ENCODE measurements around the gene CDSN.

The CDSN gene

GRCh38 chr6:31113861-31114540 lies 6.2 kb downstream of the CDSN start:
- TF ChIP-seq TEAD4 (IDR thresholded peaks at IDR 0.05) (no peak), TAF1 (IDR thresholded peaks at IDR 0.05; ENCODE audit: low read depth) (no peak), NFIC (IDR thresholded peaks at IDR 0.05) (no peak), TCF12 (IDR thresholded peaks at IDR 0.05; ENCODE audit: low read depth) (no peak), EP300 (IDR thresholded peaks at IDR 0.05; ENCODE audit: borderline replicate concordance) (no peak), CEBPB (IDR thresholded peaks at IDR 0.05) (no peak), ZBTB7A (IDR thresholded peaks at IDR 0.05; ENCODE audit: low read depth) (no peak), YY1 (IDR thresholded peaks at IDR 0.05; ENCODE audit: low read depth) (no peak), EGR1 (IDR thresholded peaks at IDR 0.05) (no peak), CREB1 (IDR thresholded peaks at IDR 0.05; ENCODE audit: low read depth) (no peak), RAD21 (IDR thresholded peaks at IDR 0.05; ENCODE audit: low read depth) (no peak), FOXM1 (IDR thresholded peaks at IDR 0.05; ENCODE audit: borderline replicate concordance, low read depth) (no peak)
- TF ChIP-seq, protein P1, sequence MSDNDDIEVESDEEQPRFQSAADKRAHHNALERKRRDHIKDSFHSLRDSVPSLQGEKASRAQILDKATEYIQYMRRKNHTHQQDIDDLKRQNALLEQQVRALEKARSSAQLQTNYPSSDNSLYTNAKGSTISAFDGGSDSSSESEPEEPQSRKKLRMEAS (IDR thresholded peaks at IDR 0.05) = no peak
- TF ChIP-seq, protein P2, sequence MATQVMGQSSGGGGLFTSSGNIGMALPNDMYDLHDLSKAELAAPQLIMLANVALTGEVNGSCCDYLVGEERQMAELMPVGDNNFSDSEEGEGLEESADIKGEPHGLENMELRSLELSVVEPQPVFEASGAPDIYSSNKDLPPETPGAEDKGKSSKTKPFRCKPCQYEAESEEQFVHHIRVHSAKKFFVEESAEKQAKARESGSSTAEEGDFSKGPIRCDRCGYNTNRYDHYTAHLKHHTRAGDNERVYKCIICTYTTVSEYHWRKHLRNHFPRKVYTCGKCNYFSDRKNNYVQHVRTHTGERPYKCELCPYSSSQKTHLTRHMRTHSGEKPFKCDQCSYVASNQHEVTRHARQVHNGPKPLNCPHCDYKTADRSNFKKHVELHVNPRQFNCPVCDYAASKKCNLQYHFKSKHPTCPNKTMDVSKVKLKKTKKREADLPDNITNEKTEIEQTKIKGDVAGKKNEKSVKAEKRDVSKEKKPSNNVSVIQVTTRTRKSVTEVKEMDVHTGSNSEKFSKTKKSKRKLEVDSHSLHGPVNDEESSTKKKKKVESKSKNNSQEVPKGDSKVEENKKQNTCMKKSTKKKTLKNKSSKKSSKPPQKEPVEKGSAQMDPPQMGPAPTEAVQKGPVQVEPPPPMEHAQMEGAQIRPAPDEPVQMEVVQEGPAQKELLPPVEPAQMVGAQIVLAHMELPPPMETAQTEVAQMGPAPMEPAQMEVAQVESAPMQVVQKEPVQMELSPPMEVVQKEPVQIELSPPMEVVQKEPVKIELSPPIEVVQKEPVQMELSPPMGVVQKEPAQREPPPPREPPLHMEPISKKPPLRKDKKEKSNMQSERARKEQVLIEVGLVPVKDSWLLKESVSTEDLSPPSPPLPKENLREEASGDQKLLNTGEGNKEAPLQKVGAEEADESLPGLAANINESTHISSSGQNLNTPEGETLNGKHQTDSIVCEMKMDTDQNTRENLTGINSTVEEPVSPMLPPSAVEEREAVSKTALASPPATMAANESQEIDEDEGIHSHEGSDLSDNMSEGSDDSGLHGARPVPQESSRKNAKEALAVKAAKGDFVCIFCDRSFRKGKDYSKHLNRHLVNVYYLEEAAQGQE (IDR thresholded peaks at IDR 0.05; ENCODE audit: low read depth) = no peak; the same call in 1 of the 2 replicates
- TF ChIP-seq, protein P3, sequence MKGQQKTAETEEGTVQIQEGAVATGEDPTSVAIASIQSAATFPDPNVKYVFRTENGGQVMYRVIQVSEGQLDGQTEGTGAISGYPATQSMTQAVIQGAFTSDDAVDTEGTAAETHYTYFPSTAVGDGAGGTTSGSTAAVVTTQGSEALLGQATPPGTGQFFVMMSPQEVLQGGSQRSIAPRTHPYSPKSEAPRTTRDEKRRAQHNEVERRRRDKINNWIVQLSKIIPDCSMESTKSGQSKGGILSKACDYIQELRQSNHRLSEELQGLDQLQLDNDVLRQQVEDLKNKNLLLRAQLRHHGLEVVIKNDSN (IDR thresholded peaks at IDR 0.05) = no peak

GRCh38 chr6:31112478-31112877 lies 7.8 kb downstream of the CDSN start, which contains the start of gene C6orf15:
C6orf15 (minus strand) TSS chr6:31112575; CDS start chr6:31112555, 20 bp downstream.
- TF ChIP-seq CEBPB (IDR thresholded peaks at IDR 0.05) = no peak
- TF ChIP-seq RAD21 (IDR thresholded peaks at IDR 0.05; ENCODE audit: low read depth) = no peak
- no peak for TF ChIP-seq ZBTB7A (IDR thresholded peaks at IDR 0.05; ENCODE audit: low read depth)
- TF ChIP-seq TEAD4 (IDR thresholded peaks at IDR 0.05) = no peak
- TF ChIP-seq, protein P1 (IDR thresholded peaks at IDR 0.05) = no peak
- TF ChIP-seq FOXM1 (IDR thresholded peaks at IDR 0.05; ENCODE audit: borderline replicate concordance, low read depth) = no peak
- TF ChIP-seq, protein P2 (IDR thresholded peaks at IDR 0.05; ENCODE audit: low read depth) = no peak
- no peak for TF ChIP-seq TAF1 (IDR thresholded peaks at IDR 0.05; ENCODE audit: low read depth)
- TF ChIP-seq TCF12 (IDR thresholded peaks at IDR 0.05; ENCODE audit: low read depth) = no peak
- no peak for TF ChIP-seq NFIC (IDR thresholded peaks at IDR 0.05)
- no peak for TF ChIP-seq CREB1 (IDR thresholded peaks at IDR 0.05; ENCODE audit: low read depth)
- no peak for TF ChIP-seq EP300 (IDR thresholded peaks at IDR 0.05; ENCODE audit: borderline replicate concordance)
- TF ChIP-seq, protein P3 (IDR thresholded peaks at IDR 0.05) = no peak
- TF ChIP-seq YY1 (IDR thresholded peaks at IDR 0.05; ENCODE audit: low read depth) = no peak
- no peak for TF ChIP-seq EGR1 (IDR thresholded peaks at IDR 0.05)

DNA sequence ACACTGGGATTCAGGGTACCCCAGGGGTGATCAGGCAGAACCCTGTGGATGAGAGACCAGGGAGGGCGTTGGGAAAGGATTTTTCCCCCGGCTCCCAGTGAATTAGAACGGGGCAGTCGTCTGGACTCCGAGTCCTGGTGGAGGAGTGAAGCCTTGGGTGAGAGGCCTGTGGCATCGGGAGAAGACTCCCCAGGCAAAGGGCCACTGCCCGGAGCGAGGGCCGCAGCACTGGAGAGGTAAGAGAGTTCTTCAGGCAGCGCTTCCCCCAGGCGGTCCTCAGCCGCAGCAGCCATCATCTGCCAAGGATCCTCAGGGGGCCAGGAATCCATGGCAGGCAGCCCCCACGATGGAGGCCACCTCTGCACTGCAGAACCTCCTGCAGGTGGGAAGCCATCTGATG lies 8.5 kb downstream of the CDSN start:
- TF ChIP-seq TCF12 (IDR thresholded peaks at IDR 0.05; ENCODE audit: low read depth) (no peak), TEAD4 (IDR thresholded peaks at IDR 0.05) (no peak), EGR1 (IDR thresholded peaks at IDR 0.05) (no peak), FOXM1 (IDR thresholded peaks at IDR 0.05; ENCODE audit: borderline replicate concordance, low read depth) (no peak), CEBPB (IDR thresholded peaks at IDR 0.05) (no peak), ZBTB7A (IDR thresholded peaks at IDR 0.05; ENCODE audit: low read depth) (no peak), CREB1 (IDR thresholded peaks at IDR 0.05; ENCODE audit: low read depth) (no peak), NFIC (IDR thresholded peaks at IDR 0.05) (no peak), RAD21 (IDR thresholded peaks at IDR 0.05; ENCODE audit: low read depth) (no peak), YY1 (IDR thresholded peaks at IDR 0.05; ENCODE audit: low read depth) (no peak), EP300 (IDR thresholded peaks at IDR 0.05; ENCODE audit: borderline replicate concordance) (no peak), TAF1 (IDR thresholded peaks at IDR 0.05; ENCODE audit: low read depth) (no peak)
- TF ChIP-seq, protein P3 (IDR thresholded peaks at IDR 0.05) = no peak
- TF ChIP-seq, protein P1 (IDR thresholded peaks at IDR 0.05) = no peak
- TF ChIP-seq, protein P2 (IDR thresholded peaks at IDR 0.05; ENCODE audit: low read depth) = no peak
